Endodermal cell (in vitro differentiated cells): Measurements from ENCODE around the gene SFSWAP. TPM values are rescaled to one million over a fixed set of nuclear protein-coding genes. Genes with fewer than 3 reads are reported as not detected.

Experiments
- DNase-seq: peaks from one replicate; pipeline ENCODE4 v3.0.0-alpha.2; 2017
- H3K27ac ChIP-seq: 2 replicates; pipeline ENCODE4 v1.5.1; 2013; ENCODE audit warnings: mild to moderate bottlenecking, low read depth, low read length, moderate library complexity
- H3K27me3 ChIP-seq: 2 replicates; pipeline ENCODE4 v1.6.1; 2013; ENCODE audit warnings: mild to moderate bottlenecking, low read length, moderate library complexity; ENCODE audit not compliant: insufficient read depth, control insufficient read depth, poor library complexity, severe bottlenecking
- H3K36me3 ChIP-seq: 2 replicates; pipeline ENCODE4 v1.7.0; 2013; ENCODE audit warnings: mild to moderate bottlenecking, low read length, moderate library complexity; ENCODE audit not compliant: control insufficient read depth, insufficient read depth
- H3K4me1 ChIP-seq: one replicate; pipeline ENCODE4 v1.7.0; 2013; ENCODE audit warnings: low read length; ENCODE audit not compliant: control insufficient read depth, insufficient read depth
- H3K4me3 ChIP-seq: 2 replicates; pipeline ENCODE4 v1.5.1; 2013; ENCODE audit warnings: mild to moderate bottlenecking, low read length, moderate library complexity
- H3K9ac ChIP-seq: 2 replicates; pipeline ENCODE4 v1.6.1; 2013; ENCODE audit warnings: mild to moderate bottlenecking, low read length, moderate library complexity; ENCODE audit not compliant: poor library complexity, severe bottlenecking; ENCODE audit errors: extremely low read depth
- H3K9me3 ChIP-seq: 2 replicates; pipeline ENCODE4 v1.6.1; 2013; ENCODE audit warnings: mild to moderate bottlenecking, low read length, moderate library complexity; ENCODE audit not compliant: control insufficient read depth
- H3K27ac Mint-ChIP-seq: 2 replicates; pipeline ENCODE4 v1.8.0; 2020; ENCODE audit warnings: mixed read lengths
- H3K27me3 Mint-ChIP-seq: 2 replicates; pipeline ENCODE4 v1.8.0; 2021; ENCODE audit warnings: mild to moderate bottlenecking, mixed read lengths; ENCODE audit not compliant: insufficient read depth
- H3K36me3 Mint-ChIP-seq: 2 replicates; pipeline ENCODE4 v1.8.0; 2020; ENCODE audit warnings: low read depth, mixed read lengths
- H3K4me1 Mint-ChIP-seq: 2 replicates; pipeline ENCODE4 v1.8.0; 2020; ENCODE audit warnings: mixed read lengths
- H3K4me3 Mint-ChIP-seq: 2 replicates; pipeline ENCODE4 v1.8.0; 2020; ENCODE audit warnings: mild to moderate bottlenecking, moderate library complexity, mixed read lengths
- H3K9me3 Mint-ChIP-seq: 2 replicates; pipeline ENCODE4 v1.8.0; 2020; ENCODE audit warnings: mild to moderate bottlenecking, mixed read lengths
- WGBS, 2 experiments: methylation state at CpG; one replicate each; pipeline versions ENCODE4 v1.1.5 to v1.1.7; 2013; ENCODE audit warnings: missing lambda C conversion rate in 2 of 2, mixed read lengths in 1 of 2; ENCODE audit not compliant: insufficient coverage in 1 of 2, insufficient read length in 1 of 2; 5-methylcytosine and 5-hydroxymethylcytosine counted together
- total RNA-seq, 2 donors: library from RNA; stranded (reverse); fragmentation: NEBNext Ultra II Directional in 1 of 2; extraction: Animal tissue kit (Norgen Biotek cat#: 25700) in 1 of 2; gene quantifications; 2 replicates in 1 of 2; 3 replicates in 1 of 2; pipeline ENCODE4 v1.2.1, GENCODE V29; 2021
- TF ChIP-seq, protein P1 (sequence below): fragments of 200-600 bp; sonication (generic); conservative IDR thresholded peaks from 2 replicates; pipeline ENCODE4 v1.5.0; 2021; ENCODE audit warnings: antibody characterized with exemption, mild to moderate bottlenecking

SFSWAP gene
- total RNA-seq, 2 donors from 2014 or later, result 50.0 to 52.3 TPM

DNA sequence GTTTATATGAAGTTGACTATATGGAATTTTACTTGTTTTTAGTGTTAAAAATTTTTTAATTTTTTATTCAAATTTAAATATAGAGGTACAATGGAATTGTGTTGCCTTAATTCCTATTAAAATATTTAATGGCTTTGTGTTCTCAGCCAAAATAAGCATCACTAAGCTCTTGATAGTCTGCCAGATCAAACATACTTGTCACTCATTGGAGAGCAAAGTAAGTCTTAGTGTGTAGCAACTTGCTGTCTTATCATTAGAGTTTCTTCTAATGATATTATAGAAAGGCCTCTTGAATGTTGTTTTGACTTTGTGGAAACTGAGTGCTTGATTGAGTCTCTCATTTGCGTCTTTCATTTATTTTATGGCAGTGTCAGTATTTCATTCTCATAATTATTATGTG lies 10.7 kb downstream of the SFSWAP start:
- no peaks in the 10 kb centered on the region for H3K27me3 ChIP-seq
- H3K9ac ChIP-seq, result no peak overlapping the region
- WGBS, 2 experiments, result 100% methylated on average over 1 of the region's 1 CpG; no CpG with 5 or more reads in 1 of the 2 experiments
- Mint-ChIP-seq H3K36me3 (peaks cover 73% of the 10 kb centered on the region), H3K27ac (peak overlapping the region; percentile 4), H3K27me3 (no peaks in the 10 kb centered on the region), H3K4me3 (no peak overlapping the region), H3K4me1 (peaks cover 26% of the 10 kb centered on the region), H3K9me3 (no peaks in the 10 kb centered on the region)
- peaks cover 9% of the 10 kb centered on the region for H3K4me1 ChIP-seq
- H3K9me3 ChIP-seq, result no peaks in the 10 kb centered on the region
- H3K36me3 ChIP-seq, result peaks cover 98% of the 10 kb centered on the region
- DNase-seq, result no peak
- H3K4me3 ChIP-seq, result no peak overlapping the region
- no peak overlapping the region for H3K27ac ChIP-seq
- TF ChIP-seq, protein P1, sequence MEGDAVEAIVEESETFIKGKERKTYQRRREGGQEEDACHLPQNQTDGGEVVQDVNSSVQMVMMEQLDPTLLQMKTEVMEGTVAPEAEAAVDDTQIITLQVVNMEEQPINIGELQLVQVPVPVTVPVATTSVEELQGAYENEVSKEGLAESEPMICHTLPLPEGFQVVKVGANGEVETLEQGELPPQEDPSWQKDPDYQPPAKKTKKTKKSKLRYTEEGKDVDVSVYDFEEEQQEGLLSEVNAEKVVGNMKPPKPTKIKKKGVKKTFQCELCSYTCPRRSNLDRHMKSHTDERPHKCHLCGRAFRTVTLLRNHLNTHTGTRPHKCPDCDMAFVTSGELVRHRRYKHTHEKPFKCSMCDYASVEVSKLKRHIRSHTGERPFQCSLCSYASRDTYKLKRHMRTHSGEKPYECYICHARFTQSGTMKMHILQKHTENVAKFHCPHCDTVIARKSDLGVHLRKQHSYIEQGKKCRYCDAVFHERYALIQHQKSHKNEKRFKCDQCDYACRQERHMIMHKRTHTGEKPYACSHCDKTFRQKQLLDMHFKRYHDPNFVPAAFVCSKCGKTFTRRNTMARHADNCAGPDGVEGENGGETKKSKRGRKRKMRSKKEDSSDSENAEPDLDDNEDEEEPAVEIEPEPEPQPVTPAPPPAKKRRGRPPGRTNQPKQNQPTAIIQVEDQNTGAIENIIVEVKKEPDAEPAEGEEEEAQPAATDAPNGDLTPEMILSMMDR, result no peak

DNA sequence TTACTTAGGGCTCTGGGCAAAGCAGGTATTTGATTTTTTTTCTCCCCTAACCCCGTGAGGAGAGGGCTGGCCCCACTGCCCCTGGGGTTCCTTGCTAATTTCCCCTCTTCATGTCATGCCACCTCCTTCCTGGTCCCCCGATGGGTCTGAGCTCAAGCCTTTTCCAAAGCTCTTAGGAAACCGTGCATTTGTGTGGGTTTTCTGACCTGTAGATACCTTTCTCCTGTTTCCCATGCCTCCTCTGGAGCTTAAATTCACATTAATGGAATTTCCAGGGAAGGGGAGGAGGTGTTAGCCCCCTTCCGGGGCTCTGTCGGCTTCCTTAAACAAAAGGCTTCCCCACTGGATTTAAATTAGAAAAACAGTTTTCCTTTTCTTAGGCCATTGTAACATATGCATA lies 12.6 kb downstream of the SFSWAP start:
- Histone ChIP-seq H3K27ac (peak overlapping the region; percentile 69), H3K36me3 (peaks cover 98% of the 10 kb centered on the region), H3K4me1 (peaks cover 9% of the 10 kb centered on the region), H3K9ac (peak overlapping the region; percentile 36), H3K27me3 (no peaks in the 10 kb centered on the region), H3K9me3 (no peaks in the 10 kb centered on the region), H3K4me3 (peak overlapping the region; percentile 66)
- DNase-seq, result peak; percentile 89
- TF ChIP-seq, protein P1, result no peak
- Mint-ChIP-seq H3K27ac (peak overlapping the region; percentile 98), H3K4me1 (peaks cover 26% of the 10 kb centered on the region), H3K36me3 (peaks cover 78% of the 10 kb centered on the region), H3K4me3 (peak overlapping the region; percentile 50), H3K27me3 (no peaks in the 10 kb centered on the region), H3K9me3 (no peaks in the 10 kb centered on the region)
- WGBS, 2 experiments, result 7 to 13% methylated on average over 2 to 5 of the region's 5 CpGs

DNA sequence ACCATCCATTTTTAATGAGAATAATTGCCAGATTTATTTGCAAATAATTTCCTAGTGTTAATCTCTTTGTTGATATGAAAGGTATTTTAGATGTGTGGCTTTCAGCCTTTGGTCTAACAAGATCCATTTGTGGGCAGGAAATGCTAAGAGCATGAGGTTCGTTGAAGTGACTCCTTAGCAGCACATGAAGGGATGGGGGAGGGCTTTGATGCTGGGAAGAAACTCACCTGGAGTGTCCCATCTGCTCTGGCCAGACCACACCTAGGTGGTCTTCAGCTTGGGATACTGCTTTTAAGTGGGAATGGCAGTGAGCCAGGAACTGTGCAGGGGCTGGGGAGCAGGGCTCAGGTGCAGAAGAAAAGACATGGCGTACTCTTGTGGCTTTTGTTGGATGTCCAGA lies 13.6 kb downstream of the SFSWAP start:
- Mint-ChIP-seq H3K4me3 (no peak overlapping the region), H3K27me3 (no peaks in the 10 kb centered on the region), H3K36me3 (peaks cover 80% of the 10 kb centered on the region), H3K27ac (peak overlapping the region; percentile 20), H3K4me1 (peaks cover 32% of the 10 kb centered on the region), H3K9me3 (no peaks in the 10 kb centered on the region)
- no peak overlapping the region for H3K9ac ChIP-seq
- peaks cover 12% of the 10 kb centered on the region for H3K4me1 ChIP-seq
- no peaks in the 10 kb centered on the region for H3K9me3 ChIP-seq
- peaks cover 98% of the 10 kb centered on the region for H3K36me3 ChIP-seq
- no peak for DNase-seq
- no peaks in the 10 kb centered on the region for H3K27me3 ChIP-seq
- WGBS, 2 experiments, result 69 to 81% methylated on average over 2 of the region's 2 CpGs
- no peak overlapping the region for H3K4me3 ChIP-seq
- TF ChIP-seq, protein P1, result no peak
- H3K27ac ChIP-seq, result no peak overlapping the region
